A549 (cell line): ENCODE results near the gene MAPK12. TPM values are rescaled to one million over a fixed set of nuclear protein-coding genes. Genes with fewer than 3 reads are reported as not detected.

ENCODE experiments used
- ATAC-seq, 2 experiments: fragments of 200-7000 bp in 1 of 2; fragments of >200 bp in 1 of 2; cut with Nextera tagmentation in 1 of 2; cut with Tn5 transposase in 1 of 2; 3 replicates each; pipeline versions ENCODE4 v1.8.0 to v1.9.1; 2018 to 2020; ENCODE audit warnings: mild to moderate bottlenecking in 1 of 2, moderate library complexity in 1 of 2
- CTCF ChIA-PET: fragments of 300-600 bp; sonication (Branson Sonifier 250); formaldehyde crosslinking; extraction: SDS; loops from one replicate; lab custom pipeline; 2021; ENCODE audit warnings: antibody characterized with exemption, inconsistent platforms; lab: Yijun Ruan, JAX
- POLR2A ChIA-PET: fragments of 350-600 bp; formaldehyde crosslinking; extraction: SDS; loops from one replicate; lab custom pipeline; 2021; ENCODE audit warnings: antibody characterized with exemption, inconsistent platforms; lab: Yijun Ruan, JAX
- DNase-seq, 2 experiments: peaks; one replicate each; pipeline versions ENCODE4 v3.0.0 to v3.0.0-alpha.2; 2011 to 2016; ENCODE audit warnings: low read depth in 1 of 2, low spot score in 1 of 2
- FAIRE-seq: peaks from 2 replicates; lab custom pipeline; 2011; peaks lifted over from hg19 to GRCh38; lab: Jason Lieb, UNC
- H3K27ac ChIP-seq, 2 experiments: fragments of >200 bp; sonication (Bioruptor Twin); formaldehyde crosslinking; 3 replicates each; pipeline ENCODE4 v1.5.1; 2016 to 2017
- H3K4me1 ChIP-seq: fragments of >200 bp; sonication (Bioruptor Twin); formaldehyde crosslinking; 3 replicates; pipeline ENCODE4 v1.6.1; 2016
- H3K4me2 ChIP-seq: fragments of >200 bp; sonication (Bioruptor Twin); formaldehyde crosslinking; 3 replicates; pipeline ENCODE4 v1.6.1; 2016
- H3K4me3 ChIP-seq: fragments of >200 bp; sonication (Bioruptor Twin); formaldehyde crosslinking; 3 replicates; pipeline ENCODE4 v1.5.1; 2016
- H3K9me3 ChIP-seq: fragments of >200 bp; sonication (Bioruptor Twin); formaldehyde crosslinking; 3 replicates; pipeline ENCODE4 v1.6.1; 2016
- CBX8 ChIP-seq: fragments of 200-600 bp; sonication (generic); IDR thresholded peaks from 2 replicates; pipeline ENCODE4 v1.6.1; 2016
- CEBPB ChIP-seq, 2 experiments: fragments of >200 bp in 1 of 2; sonication (Bioruptor Twin) in 1 of 2; formaldehyde crosslinking in 1 of 2; IDR thresholded peaks; 2 replicates each; pipeline ENCODE4 v1.6.1; 2012 to 2016
- CHD4 ChIP-seq: fragments of 200-600 bp; sonication (generic); IDR thresholded peaks from 2 replicates; pipeline ENCODE4 v1.6.1; 2016; ENCODE audit warnings: antibody characterized with exemption, mild to moderate bottlenecking, borderline replicate concordance
- EP300 ChIP-seq, 2 experiments: fragments of >200 bp; sonication (Bioruptor Twin); formaldehyde crosslinking; IDR thresholded peaks; 2 replicates in 1 of 2; 3 replicates in 1 of 2; pipeline ENCODE4 v1.6.1; 2016 to 2017
- FOSL2 ChIP-seq, 2 experiments: fragments of 450-650 bp in 1 of 2; fragments of >200 bp in 1 of 2; sonication (Bioruptor Twin) in 1 of 2; formaldehyde crosslinking; IDR thresholded peaks; 2 replicates each; pipeline versions ENCODE4 v1.5.0 to v1.6.1; 2016 to 2020; ENCODE audit warnings: mild to moderate bottlenecking in 1 of 2, moderate library complexity in 1 of 2
- FOXS1 ChIP-seq: fragments of 250-450 bp; sonication (Bioruptor Pico); IDR thresholded peaks from 2 replicates; pipeline ENCODE4 v1.5.0; 2020; ENCODE audit warnings: mild to moderate bottlenecking, moderate library complexity
- GATA3 ChIP-seq: IDR thresholded peaks from 2 replicates; pipeline ENCODE4 v1.6.1; 2012; ENCODE audit warnings: borderline replicate concordance
- HDAC2 ChIP-seq: fragments of 200-600 bp; sonication (generic); IDR thresholded peaks from 2 replicates; pipeline ENCODE4 v1.6.1; 2016
- HEYL ChIP-seq: fragments of 250-450 bp; sonication (Bioruptor Pico); IDR thresholded peaks from 2 replicates; pipeline ENCODE4 v1.8.0; 2021; ENCODE audit warnings: mild to moderate bottlenecking, moderate library complexity
- HOXA7 ChIP-seq: fragments of 250-450 bp; sonication (Bioruptor Pico); IDR thresholded peaks from 2 replicates; pipeline ENCODE4 v1.5.0; 2020; ENCODE audit warnings: mild to moderate bottlenecking, moderate library complexity
- HOXB13 ChIP-seq: fragments of 250-450 bp; sonication (Bioruptor Pico); IDR thresholded peaks from 2 replicates; pipeline ENCODE4 v1.5.0; 2020; ENCODE audit warnings: low read depth, mild to moderate bottlenecking, moderate library complexity
- JUN ChIP-seq, 2 experiments: fragments of >200 bp; sonication (Bioruptor Twin); formaldehyde crosslinking; IDR thresholded peaks; 2 replicates in 1 of 2; 3 replicates in 1 of 2; pipeline ENCODE4 v1.6.1; 2016 to 2017
- KDM5A ChIP-seq: fragments of 200-600 bp; sonication (generic); IDR thresholded peaks from 2 replicates; pipeline ENCODE4 v1.6.1; 2016; ENCODE audit warnings: antibody characterized with exemption, mild to moderate bottlenecking
- MAZ ChIP-seq: fragments of 150-350 bp; IDR thresholded peaks from 2 replicates; pipeline ENCODE4 v1.6.1; 2014; ENCODE audit warnings: antibody characterized with exemption, low read depth, low read length, borderline replicate concordance
- MYC ChIP-seq: IDR thresholded peaks from 2 replicates; pipeline ENCODE4 v1.6.1; 2012; ENCODE audit warnings: mild to moderate bottlenecking, inconsistent platforms, low read length, improper control_type of control experiment, borderline replicate concordance
- RAD21 ChIP-seq, 2 experiments: fragments of >200 bp in 1 of 2; sonication (Bioruptor Twin) in 1 of 2; formaldehyde crosslinking in 1 of 2; IDR thresholded peaks in 1 of 2; conservative IDR thresholded peaks in 1 of 2; 2 replicates in 1 of 2; 3 replicates in 1 of 2; pipeline ENCODE4 v1.6.1; 2012 to 2018; ENCODE audit warnings: inconsistent platforms in 1 of 2
- RARB ChIP-seq: fragments of 250-450 bp; sonication (Bioruptor Pico); IDR thresholded peaks from 2 replicates; pipeline ENCODE4 v1.8.0; 2021; ENCODE audit warnings: mild to moderate bottlenecking, moderate library complexity
- SMC3 ChIP-seq: fragments of >200 bp; sonication (Bioruptor Twin); formaldehyde crosslinking; IDR thresholded peaks from 3 replicates; pipeline ENCODE4 v1.6.1; 2018; ENCODE audit warnings: inconsistent platforms
- TFCP2L1 ChIP-seq: fragments of 250-450 bp; sonication (Bioruptor Pico); IDR thresholded peaks from 2 replicates; pipeline ENCODE4 v1.5.0; 2021; ENCODE audit warnings: mild to moderate bottlenecking
- TP53 ChIP-seq: fragments of 250-450 bp; sonication (Bioruptor Pico); IDR thresholded peaks from 2 replicates; pipeline ENCODE4 v1.5.0; 2021; ENCODE audit warnings: mild to moderate bottlenecking, moderate library complexity
- WGBS: methylation state at CpG from one replicate; pipeline ENCODE4 v1.1.6; 2017; ENCODE audit errors: missing lambda C conversion rate; 5-methylcytosine and 5-hydroxymethylcytosine counted together
- polyA plus RNA-seq, 4 experiments: library from polyadenylated mRNA; depleted of rRNA in 3 of 4; stranded (reverse); fragments of >200 nt; fragmentation: RNase III in 1 of 4; extraction: RNeasy Plus Mini Kit Qiagen cat#74134 plus additional on column Dnase treatment in 1 of 4; gene quantifications; 2 replicates in 3 of 4; 3 replicates in 1 of 4; pipeline ENCODE4 v1.2.3, GENCODE V29; 2011 to 2017
- TF ChIP-seq, protein P1 (sequence below): fragments of 250-450 bp; sonication (Bioruptor Pico); IDR thresholded peaks from 2 replicates; pipeline ENCODE4 v1.5.0; 2020; ENCODE audit warnings: low read depth, mild to moderate bottlenecking, moderate library complexity
- TF ChIP-seq, protein P2 (sequence below): fragments of >200 bp; sonication (Bioruptor Twin); formaldehyde crosslinking; IDR thresholded peaks from 3 replicates; pipeline ENCODE4 v1.6.1; 2016
- TF ChIP-seq, protein P3 (sequence below): IDR thresholded peaks from 2 replicates; pipeline ENCODE4 v1.6.1; 2012; ENCODE audit warnings: low read depth, borderline replicate concordance
- TF ChIP-seq, protein P4 (sequence below): fragments of 150-350 bp; IDR thresholded peaks from 2 replicates; pipeline ENCODE4 v1.6.1; 2014; ENCODE audit warnings: low read depth, mild to moderate bottlenecking, low read length
- TF ChIP-seq, protein P5 (sequence below): fragments of 450-650 bp; IDR thresholded peaks from 2 replicates; pipeline ENCODE4 v1.6.1; 2014; ENCODE audit warnings: antibody characterized with exemption
- TF ChIP-seq, protein P6 (sequence below): fragments of 200-600 bp; sonication (generic); IDR thresholded peaks from 2 replicates; pipeline ENCODE4 v1.6.1; 2016; ENCODE audit warnings: antibody characterized with exemption, mild to moderate bottlenecking, moderate library complexity

The MAPK12 gene
- polyA plus RNA-seq, 2 of the 4 experiments (the other 2 are of a cell fraction) = 12.5 to 25.8 TPM

DNA sequence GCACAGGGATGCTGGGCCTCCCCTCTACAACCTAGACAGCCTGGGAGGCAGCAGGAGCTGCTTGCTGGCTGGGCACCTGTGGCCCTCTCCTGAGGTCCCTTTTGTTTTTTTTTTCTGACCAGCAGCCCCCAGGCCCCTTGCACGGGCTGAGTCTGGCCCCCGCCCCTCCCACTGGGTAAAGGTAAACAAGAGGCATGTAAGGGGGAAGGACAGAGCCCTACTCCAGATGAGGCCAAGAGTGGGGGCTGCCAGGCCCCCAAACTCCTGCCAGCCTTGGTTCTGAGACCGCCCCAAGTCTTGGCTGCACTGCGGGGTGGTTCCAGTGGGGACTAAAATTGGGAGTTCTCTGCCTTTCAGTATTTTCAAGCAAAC, 36.8 kb upstream of the MAPK12 start:
- DNase-seq = no peak
- TF ChIP-seq MAZ = no peak
- no peak for TF ChIP-seq HEYL (CRISPR knock-in tag)
- TF ChIP-seq FOSL2 (IDR thresholded peaks at IDR 0.05) = no peak
- TF ChIP-seq FOSL2 (CRISPR knock-in tag; IDR thresholded peaks at IDR 0.05) = no peak
- TF ChIP-seq EP300 (IDR thresholded peaks at IDR 0.05) = no peak
- no peak for TF ChIP-seq CEBPB (IDR thresholded peaks at IDR 0.05)
- TF ChIP-seq, protein P1, sequence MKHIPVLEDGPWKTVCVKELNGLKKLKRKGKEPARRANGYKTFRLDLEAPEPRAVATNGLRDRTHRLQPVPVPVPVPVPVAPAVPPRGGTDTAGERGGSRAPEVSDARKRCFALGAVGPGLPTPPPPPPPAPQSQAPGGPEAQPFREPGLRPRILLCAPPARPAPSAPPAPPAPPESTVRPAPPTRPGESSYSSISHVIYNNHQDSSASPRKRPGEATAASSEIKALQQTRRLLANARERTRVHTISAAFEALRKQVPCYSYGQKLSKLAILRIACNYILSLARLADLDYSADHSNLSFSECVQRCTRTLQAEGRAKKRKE (CRISPR knock-in tag) = no peak
- no peak for TF ChIP-seq FOXS1
- TF ChIP-seq, protein P2, sequence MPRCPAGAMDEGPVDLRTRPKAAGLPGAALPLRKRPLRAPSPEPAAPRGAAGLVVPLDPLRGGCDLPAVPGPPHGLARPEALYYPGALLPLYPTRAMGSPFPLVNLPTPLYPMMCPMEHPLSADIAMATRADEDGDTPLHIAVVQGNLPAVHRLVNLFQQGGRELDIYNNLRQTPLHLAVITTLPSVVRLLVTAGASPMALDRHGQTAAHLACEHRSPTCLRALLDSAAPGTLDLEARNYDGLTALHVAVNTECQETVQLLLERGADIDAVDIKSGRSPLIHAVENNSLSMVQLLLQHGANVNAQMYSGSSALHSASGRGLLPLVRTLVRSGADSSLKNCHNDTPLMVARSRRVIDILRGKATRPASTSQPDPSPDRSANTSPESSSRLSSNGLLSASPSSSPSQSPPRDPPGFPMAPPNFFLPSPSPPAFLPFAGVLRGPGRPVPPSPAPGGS = no peak
- no peak for TF ChIP-seq JUN (IDR thresholded peaks at IDR 0.05)
- no peak for TF ChIP-seq TP53 (CRISPR knock-in tag)
- TF ChIP-seq, protein P3, sequence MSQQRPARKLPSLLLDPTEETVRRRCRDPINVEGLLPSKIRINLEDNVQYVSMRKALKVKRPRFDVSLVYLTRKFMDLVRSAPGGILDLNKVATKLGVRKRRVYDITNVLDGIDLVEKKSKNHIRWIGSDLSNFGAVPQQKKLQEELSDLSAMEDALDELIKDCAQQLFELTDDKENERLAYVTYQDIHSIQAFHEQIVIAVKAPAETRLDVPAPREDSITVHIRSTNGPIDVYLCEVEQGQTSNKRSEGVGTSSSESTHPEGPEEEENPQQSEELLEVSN = no peak
- TF ChIP-seq KDM5A = no peak
- TF ChIP-seq, all 56 proteins: peak for 0
- Histone ChIP-seq H3K27ac (peak overlapping the region in 1 of 2 experiments; percentile 53; a peak in 1 of 6 replicates), H3K9me3 (no peaks in the 10 kb centered on the region), H3K4me1 (peaks cover 76% of the 10 kb centered on the region), H3K4me3 (no peak overlapping the region), H3K4me2 (no peak overlapping the region)
- ChIA-PET POLR2A (no interaction called here), CTCF (interaction anchor here (1.2 to 2.5 kb wide), 2 partner anchors 18 to 22 kb away, joined by 3 to 15 read pairs; no protein-coding TSS in a partner anchor)
- WGBS = 68% methylated on average over 4 of the region's 4 CpGs
- FAIRE-seq = no peak
- ATAC-seq = no peak

DNA sequence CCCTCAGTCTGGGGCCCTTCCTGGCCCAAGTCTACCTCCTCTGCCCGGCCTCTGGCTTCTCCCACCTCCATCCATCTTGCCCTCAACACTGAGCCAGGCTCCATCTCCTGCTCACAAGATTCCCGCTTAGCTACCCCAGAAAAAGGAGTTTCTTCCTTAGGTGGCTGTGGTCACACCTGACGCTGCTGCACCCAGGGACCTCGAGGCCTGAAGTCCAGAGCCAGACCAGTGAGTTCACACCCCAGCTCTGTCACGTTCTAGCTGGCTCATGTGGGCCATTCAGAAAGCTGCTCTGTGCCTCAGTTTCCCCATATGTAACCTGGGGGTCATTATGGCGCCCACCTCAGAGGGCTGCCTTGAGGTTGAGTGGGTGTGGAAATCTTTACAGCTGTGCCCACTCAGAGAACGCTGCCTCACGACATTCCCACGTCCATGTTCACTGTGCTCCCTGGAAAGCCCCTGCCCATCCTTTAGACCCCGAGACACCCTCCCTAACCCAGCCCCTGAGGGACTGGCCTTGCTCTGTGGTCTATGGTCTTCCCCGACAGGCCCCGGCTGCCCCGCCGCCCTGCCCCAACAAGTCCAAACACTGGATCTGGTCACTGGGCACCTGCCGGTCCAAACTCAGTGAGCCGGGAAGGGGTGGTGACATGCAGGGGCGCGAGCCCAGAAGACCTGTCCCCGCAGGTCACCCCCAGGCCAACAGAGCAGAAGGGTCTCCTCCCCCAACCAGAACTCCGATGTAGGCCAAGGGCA, 36.2 kb upstream of the MAPK12 start:
- Histone ChIP-seq H3K4me1 (peaks cover 76% of the 10 kb centered on the region), H3K27ac (peak overlapping the region in 1 of 2 experiments; percentile 68; a peak in 2 of 6 replicates), H3K4me2 (no peak overlapping the region), H3K4me3 (no peak overlapping the region), H3K9me3 (no peaks in the 10 kb centered on the region)
- POLR2A ChIA-PET = no interaction called here
- CTCF ChIA-PET = interaction anchor here (1.2 to 2.5 kb wide), 5 partner anchors 8 to 44 kb away, joined by 3 to 15 read pairs (median 5); no protein-coding TSS in a partner anchor
- WGBS = 83% methylated on average over 7 of the region's 20 CpGs
- no peak for FAIRE-seq
- ATAC-seq = no peak
- no peak for DNase-seq
- TF ChIP-seq CBX8 (no peak), GATA3 (no peak), RAD21 (conservative IDR thresholded peaks at IDR 0.05 in 1 of 2, IDR thresholded peaks at IDR 0.05 in 1 of 2) (no peak), CEBPB (IDR thresholded peaks at IDR 0.05) (no peak), TFCP2L1 (CRISPR knock-in tag) (no peak), HOXA7 (CRISPR knock-in tag) (no peak), SMC3 (no peak), RARB (no peak), CHD4 (no peak), MYC (no peak), HDAC2 (no peak), FOSL2 (IDR thresholded peaks at IDR 0.05) (no peak), FOSL2 (CRISPR knock-in tag; IDR thresholded peaks at IDR 0.05) (no peak), HOXB13 (CRISPR knock-in tag) (no peak)
- TF ChIP-seq, protein P2 = no peak
- TF ChIP-seq, protein P4, sequence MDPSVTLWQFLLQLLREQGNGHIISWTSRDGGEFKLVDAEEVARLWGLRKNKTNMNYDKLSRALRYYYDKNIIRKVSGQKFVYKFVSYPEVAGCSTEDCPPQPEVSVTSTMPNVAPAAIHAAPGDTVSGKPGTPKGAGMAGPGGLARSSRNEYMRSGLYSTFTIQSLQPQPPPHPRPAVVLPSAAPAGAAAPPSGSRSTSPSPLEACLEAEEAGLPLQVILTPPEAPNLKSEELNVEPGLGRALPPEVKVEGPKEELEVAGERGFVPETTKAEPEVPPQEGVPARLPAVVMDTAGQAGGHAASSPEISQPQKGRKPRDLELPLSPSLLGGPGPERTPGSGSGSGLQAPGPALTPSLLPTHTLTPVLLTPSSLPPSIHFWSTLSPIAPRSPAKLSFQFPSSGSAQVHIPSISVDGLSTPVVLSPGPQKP = no peak
- TF ChIP-seq, protein P5, sequence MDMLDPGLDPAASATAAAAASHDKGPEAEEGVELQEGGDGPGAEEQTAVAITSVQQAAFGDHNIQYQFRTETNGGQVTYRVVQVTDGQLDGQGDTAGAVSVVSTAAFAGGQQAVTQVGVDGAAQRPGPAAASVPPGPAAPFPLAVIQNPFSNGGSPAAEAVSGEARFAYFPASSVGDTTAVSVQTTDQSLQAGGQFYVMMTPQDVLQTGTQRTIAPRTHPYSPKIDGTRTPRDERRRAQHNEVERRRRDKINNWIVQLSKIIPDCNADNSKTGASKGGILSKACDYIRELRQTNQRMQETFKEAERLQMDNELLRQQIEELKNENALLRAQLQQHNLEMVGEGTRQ = no peak
- TF ChIP-seq, protein P6, sequence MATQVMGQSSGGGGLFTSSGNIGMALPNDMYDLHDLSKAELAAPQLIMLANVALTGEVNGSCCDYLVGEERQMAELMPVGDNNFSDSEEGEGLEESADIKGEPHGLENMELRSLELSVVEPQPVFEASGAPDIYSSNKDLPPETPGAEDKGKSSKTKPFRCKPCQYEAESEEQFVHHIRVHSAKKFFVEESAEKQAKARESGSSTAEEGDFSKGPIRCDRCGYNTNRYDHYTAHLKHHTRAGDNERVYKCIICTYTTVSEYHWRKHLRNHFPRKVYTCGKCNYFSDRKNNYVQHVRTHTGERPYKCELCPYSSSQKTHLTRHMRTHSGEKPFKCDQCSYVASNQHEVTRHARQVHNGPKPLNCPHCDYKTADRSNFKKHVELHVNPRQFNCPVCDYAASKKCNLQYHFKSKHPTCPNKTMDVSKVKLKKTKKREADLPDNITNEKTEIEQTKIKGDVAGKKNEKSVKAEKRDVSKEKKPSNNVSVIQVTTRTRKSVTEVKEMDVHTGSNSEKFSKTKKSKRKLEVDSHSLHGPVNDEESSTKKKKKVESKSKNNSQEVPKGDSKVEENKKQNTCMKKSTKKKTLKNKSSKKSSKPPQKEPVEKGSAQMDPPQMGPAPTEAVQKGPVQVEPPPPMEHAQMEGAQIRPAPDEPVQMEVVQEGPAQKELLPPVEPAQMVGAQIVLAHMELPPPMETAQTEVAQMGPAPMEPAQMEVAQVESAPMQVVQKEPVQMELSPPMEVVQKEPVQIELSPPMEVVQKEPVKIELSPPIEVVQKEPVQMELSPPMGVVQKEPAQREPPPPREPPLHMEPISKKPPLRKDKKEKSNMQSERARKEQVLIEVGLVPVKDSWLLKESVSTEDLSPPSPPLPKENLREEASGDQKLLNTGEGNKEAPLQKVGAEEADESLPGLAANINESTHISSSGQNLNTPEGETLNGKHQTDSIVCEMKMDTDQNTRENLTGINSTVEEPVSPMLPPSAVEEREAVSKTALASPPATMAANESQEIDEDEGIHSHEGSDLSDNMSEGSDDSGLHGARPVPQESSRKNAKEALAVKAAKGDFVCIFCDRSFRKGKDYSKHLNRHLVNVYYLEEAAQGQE = no peak
